Measurements from ENCODE around the gene DENND1A.

DENND1A gene

GRCh38 chr9:123864251-123864650 lies 65.7 kb downstream of the DENND1A start:
- Histone ChIP-seq H3K4me3 (ENCODE audit: insufficient read length, low read depth) (no peak overlapping the region), H3K27me3 (ENCODE audit: insufficient read depth, insufficient read length) (peaks cover 6% of the 10 kb centered on the region), H3K4me1 (ENCODE audit: insufficient read depth, insufficient read length) (peaks cover 3% of the 10 kb centered on the region), H3K9ac (ENCODE audit: insufficient read length, low read depth) (no peak overlapping the region), H3K36me3 (ENCODE audit: insufficient read depth, insufficient read length, low read length) (no peaks in the 10 kb centered on the region), H3K9me3 (ENCODE audit: insufficient read depth, low read length) (no peaks in the 10 kb centered on the region)
- no peak for TF ChIP-seq SUZ12 (IDR thresholded peaks at IDR 0.05; ENCODE audit: extremely low read depth, insufficient read depth, insufficient read length)
- DNase-seq (ENCODE audit: low read depth, low spot score): no peak

- no peak for TF ChIP-seq SUZ12 (IDR thresholded peaks at IDR 0.05; ENCODE audit: extremely low read depth, insufficient read depth, insufficient read length)
- TF ChIP-seq ZNF274 (IDR thresholded peaks at IDR 0.05; ENCODE audit: low read depth, low read length): no peak
- no peak for TF ChIP-seq YY1 (IDR thresholded peaks at IDR 0.05; ENCODE audit: insufficient read depth, insufficient read length)
- H3K4me3 ChIP-seq (ENCODE audit: insufficient read length, low read depth): no peak overlapping the region
- H3K9ac ChIP-seq (ENCODE audit: insufficient read length, low read depth): no peak overlapping the region
- peaks cover 3% of the 10 kb centered on the region for H3K4me1 ChIP-seq (ENCODE audit: insufficient read depth, insufficient read length)
- H3K27me3 ChIP-seq (ENCODE audit: insufficient read depth, insufficient read length): peaks cover 6% of the 10 kb centered on the region
- no peaks in the 10 kb centered on the region for H3K36me3 ChIP-seq (ENCODE audit: insufficient read depth, insufficient read length, low read length)
- DNase-seq (ENCODE audit: low read depth, low spot score): peak; percentile 80
- no peaks in the 10 kb centered on the region for H3K9me3 ChIP-seq (ENCODE audit: insufficient read depth, low read length)
Measured at GRCh38 chr9:123863164-123863855, 66.6 kb downstream of the DENND1A start.

GRCh38 chr9:123861756-123862120 lies 68.2 kb downstream of the DENND1A start:
- H3K27me3 ChIP-seq (ENCODE audit: insufficient read depth, insufficient read length): peaks cover 6% of the 10 kb centered on the region
- no peak overlapping the region for H3K9ac ChIP-seq (ENCODE audit: insufficient read length, low read depth)
- H3K36me3 ChIP-seq (ENCODE audit: insufficient read depth, insufficient read length, low read length): no peaks in the 10 kb centered on the region
- peaks cover 3% of the 10 kb centered on the region for H3K4me1 ChIP-seq (ENCODE audit: insufficient read depth, insufficient read length)
- TF ChIP-seq ZNF274 (IDR thresholded peaks at IDR 0.05; ENCODE audit: low read depth, low read length) (no peak), YY1 (IDR thresholded peaks at IDR 0.05; ENCODE audit: insufficient read depth, insufficient read length) (no peak), SUZ12 (IDR thresholded peaks at IDR 0.05; ENCODE audit: extremely low read depth, insufficient read depth, insufficient read length) (no peak)
- no peak overlapping the region for H3K4me3 ChIP-seq (ENCODE audit: insufficient read length, low read depth)
- DNase-seq (ENCODE audit: low read depth, low spot score): no peak
- no peaks in the 10 kb centered on the region for H3K9me3 ChIP-seq (ENCODE audit: insufficient read depth, low read length)

GRCh38 chr9:123861086-123861755 lies 68.7 kb downstream of the DENND1A start:
- peaks cover 6% of the 10 kb centered on the region for H3K27me3 ChIP-seq (ENCODE audit: insufficient read depth, insufficient read length)
- H3K36me3 ChIP-seq (ENCODE audit: insufficient read depth, insufficient read length, low read length): no peaks in the 10 kb centered on the region
- DNase-seq (ENCODE audit: low read depth, low spot score): no peak
- H3K4me3 ChIP-seq (ENCODE audit: insufficient read length, low read depth): no peak overlapping the region
- H3K4me1 ChIP-seq (ENCODE audit: insufficient read depth, insufficient read length): peaks cover 3% of the 10 kb centered on the region
- TF ChIP-seq ZNF274 (IDR thresholded peaks at IDR 0.05; ENCODE audit: low read depth, low read length) (no peak), YY1 (IDR thresholded peaks at IDR 0.05; ENCODE audit: insufficient read depth, insufficient read length) (no peak), SUZ12 (IDR thresholded peaks at IDR 0.05; ENCODE audit: extremely low read depth, insufficient read depth, insufficient read length) (no peak)
- H3K9me3 ChIP-seq (ENCODE audit: insufficient read depth, low read length): no peaks in the 10 kb centered on the region
- no peak overlapping the region for H3K9ac ChIP-seq (ENCODE audit: insufficient read length, low read depth)

GRCh38 chr9:123860603-123861002 lies 69.3 kb downstream of the DENND1A start:
- no peaks in the 10 kb centered on the region for H3K36me3 ChIP-seq (ENCODE audit: insufficient read depth, insufficient read length, low read length)
- no peak for DNase-seq (ENCODE audit: low read depth, low spot score)
- peaks cover 6% of the 10 kb centered on the region for H3K27me3 ChIP-seq (ENCODE audit: insufficient read depth, insufficient read length)
- no peak overlapping the region for H3K9ac ChIP-seq (ENCODE audit: insufficient read length, low read depth)
- peaks cover 3% of the 10 kb centered on the region for H3K4me1 ChIP-seq (ENCODE audit: insufficient read depth, insufficient read length)
- H3K4me3 ChIP-seq (ENCODE audit: insufficient read length, low read depth): no peak overlapping the region
- TF ChIP-seq SUZ12 (IDR thresholded peaks at IDR 0.05; ENCODE audit: extremely low read depth, insufficient read depth, insufficient read length) (no peak), ZNF274 (IDR thresholded peaks at IDR 0.05; ENCODE audit: low read depth, low read length) (no peak), YY1 (IDR thresholded peaks at IDR 0.05; ENCODE audit: insufficient read depth, insufficient read length) (no peak)
- no peaks in the 10 kb centered on the region for H3K9me3 ChIP-seq (ENCODE audit: insufficient read depth, low read length)

- H3K9ac ChIP-seq (ENCODE audit: insufficient read length, low read depth): no peak overlapping the region
- no peaks in the 10 kb centered on the region for H3K4me1 ChIP-seq (ENCODE audit: insufficient read depth, insufficient read length)
- H3K36me3 ChIP-seq (ENCODE audit: insufficient read depth, insufficient read length, low read length): no peaks in the 10 kb centered on the region
- peaks cover 12% of the 10 kb centered on the region for H3K9me3 ChIP-seq (ENCODE audit: insufficient read depth, low read length)
- no peak for TF ChIP-seq SUZ12 (IDR thresholded peaks at IDR 0.05; ENCODE audit: extremely low read depth, insufficient read depth, insufficient read length)
- no peak for TF ChIP-seq ZNF274 (IDR thresholded peaks at IDR 0.05; ENCODE audit: low read depth, low read length)
- no peak for TF ChIP-seq YY1 (IDR thresholded peaks at IDR 0.05; ENCODE audit: insufficient read depth, insufficient read length)
- H3K27me3 ChIP-seq (ENCODE audit: insufficient read depth, insufficient read length): no peaks in the 10 kb centered on the region
- no peak overlapping the region for H3K4me3 ChIP-seq (ENCODE audit: insufficient read length, low read depth)
- DNase-seq (ENCODE audit: low read depth, low spot score): no peak
Measured at GRCh38 chr9:123852403-123852802, 77.5 kb downstream of the DENND1A start.

- Histone ChIP-seq H3K4me3 (ENCODE audit: insufficient read length, low read depth) (no peak overlapping the region), H3K9ac (ENCODE audit: insufficient read length, low read depth) (no peak overlapping the region), H3K36me3 (ENCODE audit: insufficient read depth, insufficient read length, low read length) (no peaks in the 10 kb centered on the region), H3K9me3 (ENCODE audit: insufficient read depth, low read length) (peaks cover 18% of the 10 kb centered on the region), H3K27me3 (ENCODE audit: insufficient read depth, insufficient read length) (no peaks in the 10 kb centered on the region), H3K4me1 (ENCODE audit: insufficient read depth, insufficient read length) (no peaks in the 10 kb centered on the region)
- peak; percentile 86 for DNase-seq (ENCODE audit: low read depth, low spot score)
- no peak for TF ChIP-seq SUZ12 (IDR thresholded peaks at IDR 0.05; ENCODE audit: extremely low read depth, insufficient read depth, insufficient read length)
- no peak for TF ChIP-seq ZNF274 (IDR thresholded peaks at IDR 0.05; ENCODE audit: low read depth, low read length)
- peak; percentile 28 for TF ChIP-seq YY1 (IDR thresholded peaks at IDR 0.05; ENCODE audit: insufficient read depth, insufficient read length)
Measured at GRCh38 chr9:123851851-123852250, 78.1 kb downstream of the DENND1A start.

All from NT2/D1 (cell line).